IPS-15b (cell line): ENCODE data around the gene C17orf75.
A peak's percentile ranks its signal among the peaks of the same experiment; 100 is the strongest.

Source experiments
- H3K27me3 ChIP-seq: one replicate; pipeline ENCODE4 v1.6.1; 2013; ENCODE audit warnings: low read length; ENCODE audit not compliant: control insufficient read depth, insufficient read depth
- H3K36me3 ChIP-seq: one replicate; pipeline ENCODE4 v1.6.1; 2013; ENCODE audit warnings: low read length; ENCODE audit not compliant: control insufficient read depth, insufficient read depth
- H3K4me1 ChIP-seq: one replicate; pipeline ENCODE4 v1.6.1; 2013; ENCODE audit warnings: mild to moderate bottlenecking, low read length; ENCODE audit not compliant: control insufficient read depth, insufficient read depth
- H3K4me3 ChIP-seq: one replicate; pipeline ENCODE4 v1.5.1; 2013; ENCODE audit warnings: low read depth, low read length
- H3K9ac ChIP-seq: one replicate; pipeline ENCODE4 v1.6.1; 2013; ENCODE audit warnings: low read depth, mild to moderate bottlenecking, low read length
- H3K9me3 ChIP-seq: one replicate; pipeline ENCODE4 v1.6.1; 2013; ENCODE audit warnings: mild to moderate bottlenecking, low read length; ENCODE audit not compliant: control insufficient read depth, insufficient read depth

The C17orf75 gene

DNA sequence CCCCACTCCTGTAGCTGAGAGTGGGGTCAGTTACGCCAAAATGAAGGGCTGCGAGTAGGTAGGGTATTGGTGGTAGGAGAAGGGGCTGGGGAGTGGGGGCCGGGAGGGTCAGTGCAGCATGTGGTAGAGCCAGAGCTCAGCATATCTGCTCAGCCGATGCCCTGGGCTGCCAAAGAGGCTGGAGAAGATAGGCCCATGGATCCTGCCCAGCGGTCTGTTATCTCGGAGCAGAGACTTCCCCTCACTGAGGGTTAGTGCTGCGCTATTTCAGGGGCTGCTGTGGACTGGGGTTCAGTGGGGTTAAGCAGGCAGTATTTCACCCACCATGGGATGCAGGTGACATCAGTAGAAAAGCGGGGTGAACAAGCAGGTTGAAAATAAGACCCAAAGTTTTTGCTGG lies 56.7 kb downstream of the C17orf75 start:
- H3K36me3 ChIP-seq, result no peaks in the 10 kb centered on the region
- H3K9me3 ChIP-seq, result no peaks in the 10 kb centered on the region
- H3K4me1 ChIP-seq, result peaks cover 31% of the 10 kb centered on the region

GRCh38 chr17:32283745-32284201 lies 58.2 kb downstream of the C17orf75 start:
- H3K9me3 ChIP-seq, result no peaks in the 10 kb centered on the region
- H3K27me3 ChIP-seq, result no peaks in the 10 kb centered on the region
- no peak overlapping the region for H3K9ac ChIP-seq
- peaks cover 23% of the 10 kb centered on the region for H3K4me1 ChIP-seq
- H3K36me3 ChIP-seq, result no peaks in the 10 kb centered on the region
- no peak overlapping the region for H3K4me3 ChIP-seq

More for the DNA sequence above, 56.7 kb downstream of the C17orf75 start:
- H3K27me3 ChIP-seq, result no peaks in the 10 kb centered on the region
- H3K9ac ChIP-seq, result no peak overlapping the region
- no peak overlapping the region for H3K4me3 ChIP-seq

DNA sequence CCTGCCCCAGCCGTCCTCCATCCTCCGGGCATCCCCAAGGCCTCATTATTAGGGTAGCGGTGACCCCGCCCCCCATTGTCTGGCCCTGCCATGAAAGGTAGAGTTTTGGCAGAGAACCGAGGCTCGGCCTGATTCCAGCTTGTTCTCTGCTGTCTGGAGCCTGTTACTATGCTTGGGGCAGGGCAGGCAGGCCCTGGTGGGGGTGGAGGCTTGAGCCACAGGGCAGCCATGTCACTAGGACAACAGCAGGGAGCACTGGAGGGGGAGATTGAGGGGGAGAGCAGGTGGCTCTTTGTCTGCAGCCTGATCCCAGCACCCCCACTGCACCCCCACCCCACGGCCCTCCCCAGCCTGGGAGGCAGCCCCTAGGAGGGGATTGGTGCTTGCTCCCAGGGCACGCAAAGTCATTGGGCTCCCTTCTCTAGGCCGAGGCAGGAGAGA lies 60.9 kb downstream of the C17orf75 start:
- no peaks in the 10 kb centered on the region for H3K9me3 ChIP-seq
- no peaks in the 10 kb centered on the region for H3K36me3 ChIP-seq
- H3K4me3 ChIP-seq, result no peak overlapping the region
- H3K9ac ChIP-seq, result no peak overlapping the region
- H3K4me1 ChIP-seq, result peaks cover 26% of the 10 kb centered on the region
- H3K27me3 ChIP-seq, result no peaks in the 10 kb centered on the region

DNA sequence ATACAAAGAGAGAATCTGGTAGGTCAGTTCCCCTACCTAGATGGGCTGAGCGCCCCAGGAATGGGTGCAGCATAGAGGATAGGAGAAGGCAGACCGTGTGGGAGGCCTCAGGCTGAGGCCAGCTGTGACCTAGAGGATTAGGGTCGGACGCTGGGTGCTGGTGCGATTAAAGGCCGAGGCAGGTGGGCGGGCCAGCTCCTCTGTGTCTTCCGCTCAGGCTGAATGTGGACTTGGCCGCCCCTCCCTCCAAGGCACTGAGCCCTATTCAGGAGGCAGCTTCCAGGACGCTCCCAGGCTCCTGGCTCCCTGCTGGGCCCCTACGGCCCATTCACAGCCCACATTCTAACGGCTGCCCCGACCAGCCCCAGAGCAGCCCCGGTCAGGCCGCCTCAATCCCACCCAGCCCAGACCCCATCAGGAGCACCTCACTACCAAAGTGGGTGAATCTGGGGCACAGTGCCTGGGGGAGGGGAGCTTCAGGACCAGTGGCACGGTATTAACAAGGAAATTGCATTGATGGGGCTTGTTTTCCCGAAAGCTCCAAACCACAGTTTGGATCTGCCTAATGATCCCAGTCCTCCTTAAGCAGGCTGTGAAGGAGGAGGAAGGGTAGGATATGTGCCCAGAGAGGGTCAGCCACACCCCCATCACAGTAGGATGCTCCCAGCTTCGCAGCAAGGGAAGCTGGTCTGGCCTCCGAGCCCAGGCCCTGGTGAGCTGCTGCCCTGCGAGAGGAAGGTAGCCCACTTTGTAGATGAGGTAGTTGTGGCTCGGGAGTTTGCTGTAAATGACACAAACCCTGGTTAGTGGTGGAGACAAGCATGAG lies 61.9 kb downstream of the C17orf75 start:
- Histone ChIP-seq H3K36me3 (no peaks in the 10 kb centered on the region), H3K4me1 (peaks cover 34% of the 10 kb centered on the region), H3K27me3 (no peaks in the 10 kb centered on the region), H3K4me3 (peak overlapping the region; percentile 4), H3K9ac (peak overlapping the region; percentile 26), H3K9me3 (no peaks in the 10 kb centered on the region)

GRCh38 chr17:32278815-32279214 lies 63.2 kb downstream of the C17orf75 start:
- Histone ChIP-seq H3K9me3 (no peaks in the 10 kb centered on the region), H3K27me3 (no peaks in the 10 kb centered on the region), H3K4me3 (no peak overlapping the region), H3K9ac (no peak overlapping the region), H3K36me3 (no peaks in the 10 kb centered on the region), H3K4me1 (peaks cover 42% of the 10 kb centered on the region)
